ENCODE measurements around the gene SLC37A1. TPM values are rescaled to one million over a fixed set of nuclear protein-coding genes. Genes with fewer than 3 reads are reported as not detected.

Gene SLC37A1
- total RNA-seq, 1 experiment from 2014 or later = 15.0 TPM

GRCh38 chr21:42607102-42607501 lies 93.5 kb downstream of the SLC37A1 start:
- ChIA-PET CTCF (no interaction called here), POLR2A (no interaction called here), RAD21 (ENCODE audit: low non-redundant PET in 1 of 2, low total read pairs in 2 of 2, uncharacterized antibody in 2 of 2, unreplicated experiment in 2 of 2) (no interaction called here)
- BruUV-seq (replicated peaks) = no TSS peak
- H3K9ac ChIP-seq (ENCODE audit: low read length) = no peak overlapping the region
- H2AFZ ChIP-seq (ENCODE audit: low read depth, low read length, poor library complexity, severe bottlenecking) = no peak overlapping the region
- no peak for TF ChIP-seq ELF1 (IDR thresholded peaks at IDR 0.05; ENCODE audit: borderline replicate concordance, low read depth)
- no peaks in the 10 kb centered on the region for H3K27me3 ChIP-seq (ENCODE audit: insufficient read depth, low read length)
- H3K4me1 ChIP-seq (ENCODE audit: control insufficient read depth in 1 of 2, insufficient read depth in 2 of 2, low read length in 2 of 2) = no peaks in the 10 kb centered on the region
- no peaks in the 10 kb centered on the region for H3K36me3 ChIP-seq (ENCODE audit: control insufficient read depth in 1 of 2, insufficient read depth in 2 of 2, low read length in 2 of 2)
- no peak for DNase-seq (ENCODE audit: low read depth, low spot score)
- no peak for ATAC-seq
- H3K27ac ChIP-seq (ENCODE audit: low read depth, low read length) = no peak overlapping the region
- H3K9me3 ChIP-seq (ENCODE audit: control insufficient read depth in 1 of 2, insufficient read depth in 1 of 2, low read depth in 1 of 2, low read length in 2 of 2) = no peaks in the 10 kb centered on the region
- H3K79me2 ChIP-seq (ENCODE audit: insufficient read depth, low read length) = no peaks in the 10 kb centered on the region
- no peak overlapping the region for H3K4me2 ChIP-seq (ENCODE audit: low read length)
- no peak overlapping the region for H3K4me3 ChIP-seq (replicated peaks in 1 of 2; ENCODE audit: low read depth in 1 of 2, low read length in 2 of 2)
- intact Hi-C loops (cut with micrococcal nuclease) = no loop called here
- no peaks in the 10 kb centered on the region; the same call in 1 of the 2 replicates for H3K9me2 ChIP-seq (ENCODE audit: insufficient read depth)
- H4K20me1 ChIP-seq (ENCODE audit: insufficient read depth) = no peaks in the 10 kb centered on the region

- ChIA-PET CTCF (no interaction called here), RAD21 (ENCODE audit: low non-redundant PET in 1 of 2, low total read pairs in 2 of 2, uncharacterized antibody in 2 of 2, unreplicated experiment in 2 of 2) (no interaction called here), POLR2A (no interaction called here)
- no peaks in the 10 kb centered on the region for H3K36me3 ChIP-seq (ENCODE audit: control insufficient read depth in 1 of 2, insufficient read depth in 2 of 2, low read length in 2 of 2)
- DNase-seq (ENCODE audit: low read depth, low spot score) = no peak
- no TSS peak for BruUV-seq (replicated peaks)
- no peaks in the 10 kb centered on the region; the same call in 1 of the 2 replicates for H3K9me2 ChIP-seq (ENCODE audit: insufficient read depth)
- intact Hi-C loops (cut with micrococcal nuclease) = no loop called here
- no peak overlapping the region for H3K4me3 ChIP-seq (replicated peaks in 1 of 2; ENCODE audit: low read depth in 1 of 2, low read length in 2 of 2)
- ATAC-seq = no peak
- no peak overlapping the region for H3K27ac ChIP-seq (ENCODE audit: low read depth, low read length)
- H3K27me3 ChIP-seq (ENCODE audit: insufficient read depth, low read length) = no peaks in the 10 kb centered on the region
- no peaks in the 10 kb centered on the region for H3K79me2 ChIP-seq (ENCODE audit: insufficient read depth, low read length)
- H3K4me1 ChIP-seq (ENCODE audit: control insufficient read depth in 1 of 2, insufficient read depth in 2 of 2, low read length in 2 of 2) = no peaks in the 10 kb centered on the region
- no peaks in the 10 kb centered on the region for H4K20me1 ChIP-seq (ENCODE audit: insufficient read depth)
- H2AFZ ChIP-seq (ENCODE audit: low read depth, low read length, poor library complexity, severe bottlenecking) = no peak overlapping the region
- TF ChIP-seq ATF3 (IDR thresholded peaks at IDR 0.05) (no peak), CBX3 (IDR thresholded peaks at IDR 0.05; ENCODE audit: low read depth) (no peak), EZH2 (IDR thresholded peaks at IDR 0.05) (no peak), YY1 (IDR thresholded peaks at IDR 0.05; ENCODE audit: extremely low read depth, insufficient replicate concordance, low read depth, low read length) (no peak), EZH2phosphoT487 (IDR thresholded peaks at IDR 0.05; ENCODE audit: borderline replicate concordance) (no peak), EGR1 (IDR thresholded peaks at IDR 0.05; ENCODE audit: low read depth) (no peak), ZBTB33 (IDR thresholded peaks at IDR 0.05; ENCODE audit: extremely low read depth, insufficient replicate concordance, low read length) (no peak), POLR2AphosphoS5 (IDR thresholded peaks at IDR 0.05; ENCODE audit: low read depth, low read length) (no peak), CEBPB (IDR thresholded peaks at IDR 0.05; ENCODE audit: low read depth) (no peak)
- H3K9me3 ChIP-seq (ENCODE audit: control insufficient read depth in 1 of 2, insufficient read depth in 1 of 2, low read depth in 1 of 2, low read length in 2 of 2) = no peaks in the 10 kb centered on the region
- H3K9ac ChIP-seq (ENCODE audit: low read length) = no peak overlapping the region
- no peak overlapping the region for H3K4me2 ChIP-seq (ENCODE audit: low read length)
These were observed 94.0 kb downstream of the SLC37A1 start for GRCh38 chr21:42607525-42608102.

Data from HCT116 (cell line).